SK-N-SH treated with all-trans-retinoic acid at 6 μM for 48 hours (cell line): ENCODE data around the gene MADD.

Source experiments
- ZFP30 ChIP-seq: fragments of 450-650 bp; formaldehyde crosslinking; IDR thresholded peaks from 2 replicates; pipeline ENCODE4 v1.5.0; 2022; ENCODE audit warnings: mild to moderate bottlenecking, moderate library complexity
- TF ChIP-seq, protein P1 (sequence below): fragments of 250-450 bp; sonication (Bioruptor Pico); IDR thresholded peaks from 2 replicates; pipeline ENCODE4 v1.5.0; 2020; ENCODE audit warnings: mild to moderate bottlenecking, moderate library complexity

DNA sequence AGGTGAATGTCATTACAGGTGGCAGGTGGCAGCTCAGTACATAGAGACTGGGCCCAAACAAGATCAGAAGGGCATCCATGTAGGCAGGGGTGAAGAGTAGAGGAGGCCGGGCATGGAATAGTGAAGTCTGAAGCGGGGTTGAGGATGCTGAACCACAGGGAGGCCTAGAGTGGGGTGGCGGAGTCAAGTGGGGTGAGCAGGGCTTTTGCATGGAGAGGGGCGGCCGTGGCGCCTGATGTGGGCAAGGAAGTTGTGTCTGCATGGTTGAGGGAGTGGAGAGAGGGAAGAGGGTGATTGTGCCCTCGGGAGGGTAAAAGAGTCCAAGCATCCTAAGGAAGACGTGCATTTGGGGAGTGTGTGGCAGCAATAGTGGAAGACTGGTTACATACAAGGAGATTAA, 40.8 kb upstream of the MADD start:
- no peak for TF ChIP-seq ZFP30 (CRISPR knock-in tag)
- TF ChIP-seq, protein P1, sequence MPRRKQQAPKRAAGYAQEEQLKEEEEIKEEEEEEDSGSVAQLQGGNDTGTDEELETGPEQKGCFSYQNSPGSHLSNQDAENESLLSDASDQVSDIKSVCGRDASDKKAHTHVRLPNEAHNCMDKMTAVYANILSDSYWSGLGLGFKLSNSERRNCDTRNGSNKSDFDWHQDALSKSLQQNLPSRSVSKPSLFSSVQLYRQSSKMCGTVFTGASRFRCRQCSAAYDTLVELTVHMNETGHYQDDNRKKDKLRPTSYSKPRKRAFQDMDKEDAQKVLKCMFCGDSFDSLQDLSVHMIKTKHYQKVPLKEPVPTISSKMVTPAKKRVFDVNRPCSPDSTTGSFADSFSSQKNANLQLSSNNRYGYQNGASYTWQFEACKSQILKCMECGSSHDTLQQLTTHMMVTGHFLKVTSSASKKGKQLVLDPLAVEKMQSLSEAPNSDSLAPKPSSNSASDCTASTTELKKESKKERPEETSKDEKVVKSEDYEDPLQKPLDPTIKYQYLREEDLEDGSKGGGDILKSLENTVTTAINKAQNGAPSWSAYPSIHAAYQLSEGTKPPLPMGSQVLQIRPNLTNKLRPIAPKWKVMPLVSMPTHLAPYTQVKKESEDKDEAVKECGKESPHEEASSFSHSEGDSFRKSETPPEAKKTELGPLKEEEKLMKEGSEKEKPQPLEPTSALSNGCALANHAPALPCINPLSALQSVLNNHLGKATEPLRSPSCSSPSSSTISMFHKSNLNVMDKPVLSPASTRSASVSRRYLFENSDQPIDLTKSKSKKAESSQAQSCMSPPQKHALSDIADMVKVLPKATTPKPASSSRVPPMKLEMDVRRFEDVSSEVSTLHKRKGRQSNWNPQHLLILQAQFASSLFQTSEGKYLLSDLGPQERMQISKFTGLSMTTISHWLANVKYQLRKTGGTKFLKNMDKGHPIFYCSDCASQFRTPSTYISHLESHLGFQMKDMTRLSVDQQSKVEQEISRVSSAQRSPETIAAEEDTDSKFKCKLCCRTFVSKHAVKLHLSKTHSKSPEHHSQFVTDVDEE (CRISPR knock-in tag) = no peak
